ENCODE data around the gene KLHL3. TPM values are rescaled to one million over a fixed set of nuclear protein-coding genes. Genes with fewer than 3 reads are reported as not detected.

Gene KLHL3
- total RNA-seq, 2 donors from 2014 or later: 24.6 to 38.2 TPM

- TF ChIP-seq CTCF (IDR thresholded peaks at IDR 0.05): no peak
- H3K36me3 ChIP-seq: no peaks in the 10 kb centered on the region
- H3K27me3 ChIP-seq: no peaks in the 10 kb centered on the region
- H3K4me3 ChIP-seq: no peak overlapping the region
- peak; percentile 62 for DNase-seq (ENCODE audit: low spot score)
- H3K4me1 ChIP-seq: peaks cover 0 to 30% of the 10 kb centered on the region in 2 donors
- no peaks in the 10 kb centered on the region for H3K9me3 ChIP-seq
- peak overlapping the region; percentile 76 to 90 for H3K27ac ChIP-seq
Observed at GRCh38 chr5:137665678-137666460, 70.0 kb downstream of the KLHL3 start.

GRCh38 chr5:137660349-137660817, 75.5 kb downstream of the KLHL3 start:
- TF ChIP-seq CTCF (IDR thresholded peaks at IDR 0.05): peak; percentile 63 to 81
- H3K9me3 ChIP-seq: no peaks in the 10 kb centered on the region
- peaks cover 9% of the 10 kb centered on the region for H3K36me3 ChIP-seq
- peak; percentile 83 for DNase-seq (ENCODE audit: low spot score)
- H3K27ac ChIP-seq: no peak overlapping the region
- no peaks in the 10 kb centered on the region for H3K27me3 ChIP-seq
- H3K4me1 ChIP-seq: peaks cover 0 to 3% of the 10 kb centered on the region in 2 donors
- no peak overlapping the region for H3K4me3 ChIP-seq

- H3K9me3 ChIP-seq: no peaks in the 10 kb centered on the region
- H3K36me3 ChIP-seq: peaks cover 9% of the 10 kb centered on the region
- no peak for TF ChIP-seq CTCF (IDR thresholded peaks at IDR 0.05)
- no peaks in the 10 kb centered on the region for H3K27me3 ChIP-seq
- H3K27ac ChIP-seq: no peak overlapping the region
- no peak overlapping the region for H3K4me3 ChIP-seq
- no peak for DNase-seq (ENCODE audit: low spot score)
- no peaks in the 10 kb centered on the region for H3K4me1 ChIP-seq
Observed at GRCh38 chr5:137659209-137659608, 76.7 kb downstream of the KLHL3 start.

GRCh38 chr5:137658324-137658723, 77.6 kb downstream of the KLHL3 start:
- Histone ChIP-seq H3K4me3 (no peak overlapping the region), H3K27me3 (no peaks in the 10 kb centered on the region), H3K36me3 (peaks cover 9% of the 10 kb centered on the region), H3K4me1 (no peaks in the 10 kb centered on the region), H3K27ac (no peak overlapping the region), H3K9me3 (no peaks in the 10 kb centered on the region)
- TF ChIP-seq CTCF (IDR thresholded peaks at IDR 0.05): no peak
- DNase-seq (ENCODE audit: low spot score): no peak

- no peak overlapping the region for H3K27ac ChIP-seq
- H3K4me1 ChIP-seq: no peaks in the 10 kb centered on the region
- peaks cover 9% of the 10 kb centered on the region for H3K36me3 ChIP-seq
- H3K4me3 ChIP-seq: no peak overlapping the region
- no peaks in the 10 kb centered on the region for H3K27me3 ChIP-seq
- no peak for TF ChIP-seq CTCF (IDR thresholded peaks at IDR 0.05)
- no peak for DNase-seq (ENCODE audit: low spot score)
- no peaks in the 10 kb centered on the region for H3K9me3 ChIP-seq
Observed at GRCh38 chr5:137657073-137657472, 78.8 kb downstream of the KLHL3 start.
